Activated B cell treated with CpG ODN at 0.5 μM for 24 hours (primary cell): Measurements from ENCODE around the gene CD55. TPM values are rescaled to one million over a fixed set of nuclear protein-coding genes. Genes with fewer than 3 reads are reported as not detected.

ENCODE experiments used
- ATAC-seq: fragments of 200-7000 bp; cut with Tn5 transposase; one replicate; pipeline ENCODE4 v1.10.0; 2021; ENCODE audit warnings: low read depth, mild to moderate bottlenecking, moderate library complexity
- CTCF ChIA-PET: fragments of 350-600 bp; sonication (Branson Sonifier 250); formaldehyde crosslinking; loops from one replicate; lab custom pipeline; 2021; ENCODE audit warnings: antibody characterized with exemption; lab: Charles Lee
- POLR2A ChIA-PET: fragments of 350-600 bp; sonication (Branson Sonifier 250); formaldehyde crosslinking; loops from one replicate; lab custom pipeline; 2021; ENCODE audit warnings: antibody characterized with exemption; lab: Charles Lee
- DNase-seq: peaks from one replicate; pipeline ENCODE4 v3.0.0; 2022
- H3K27ac Mint-ChIP-seq: one replicate; pipeline ENCODE4 v1.8.0; 2020; ENCODE audit warnings: mixed read lengths
- H3K27me3 Mint-ChIP-seq: one replicate; pipeline ENCODE4 v1.8.0; 2021; ENCODE audit warnings: mixed read lengths
- H3K36me3 Mint-ChIP-seq: one replicate; pipeline ENCODE4 v1.8.0; 2021; ENCODE audit warnings: low read depth, mixed read lengths
- H3K4me1 Mint-ChIP-seq: one replicate; pipeline ENCODE4 v1.8.0; 2021; ENCODE audit warnings: mixed read lengths
- H3K4me3 Mint-ChIP-seq: one replicate; pipeline ENCODE4 v1.8.0; 2020; ENCODE audit warnings: mild to moderate bottlenecking, mixed read lengths
- H3K9me3 Mint-ChIP-seq: one replicate; pipeline ENCODE4 v1.8.0; 2020; ENCODE audit warnings: mixed read lengths
- intact Hi-C: fragments of 100-400 bp; cut with micrococcal nuclease; formaldehyde crosslinking; loops from one replicate; pipeline ENCODE4 v1.15.1; 2024
- total RNA-seq: library from RNA; stranded (reverse); gene quantifications from 2 replicates; pipeline ENCODE4 v1.2.3, GENCODE V29; 2022
- TF ChIP-seq, protein P1 (sequence below): fragments of 200-600 bp; IDR thresholded peaks from one replicate; pipeline ENCODE4 v1.8.0; 2022; ENCODE audit warnings: antibody characterized with exemption, mild to moderate bottlenecking

Gene CD55
- total RNA-seq, 1 donor from 2014 or later = 90.9 TPM

DNA sequence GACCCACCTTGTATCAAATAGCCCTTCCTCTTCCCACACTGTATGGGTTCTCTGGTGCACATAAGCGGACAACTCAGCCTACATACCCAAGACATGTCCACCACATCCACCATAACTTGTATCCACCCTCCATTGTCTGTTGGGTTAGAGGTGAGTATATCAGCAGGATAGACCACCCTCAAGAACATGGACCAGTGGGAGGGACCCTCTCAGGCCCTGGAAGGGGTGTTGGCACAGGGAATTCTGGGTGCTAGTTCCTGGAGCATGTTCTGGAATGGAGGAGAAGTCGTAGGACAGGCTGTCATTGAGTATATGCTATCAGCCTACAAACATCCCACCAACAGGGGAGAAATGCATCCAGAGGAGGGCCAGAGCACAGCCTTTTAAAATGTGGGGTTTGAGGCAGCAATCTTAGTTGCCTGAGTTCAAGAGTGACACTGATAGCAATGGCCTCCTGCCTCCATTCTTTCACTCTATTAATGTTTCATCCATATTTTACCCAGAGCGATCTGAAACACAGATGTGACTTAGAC lies 7.5 kb downstream of the CD55 start:
- TF ChIP-seq, protein P1, sequence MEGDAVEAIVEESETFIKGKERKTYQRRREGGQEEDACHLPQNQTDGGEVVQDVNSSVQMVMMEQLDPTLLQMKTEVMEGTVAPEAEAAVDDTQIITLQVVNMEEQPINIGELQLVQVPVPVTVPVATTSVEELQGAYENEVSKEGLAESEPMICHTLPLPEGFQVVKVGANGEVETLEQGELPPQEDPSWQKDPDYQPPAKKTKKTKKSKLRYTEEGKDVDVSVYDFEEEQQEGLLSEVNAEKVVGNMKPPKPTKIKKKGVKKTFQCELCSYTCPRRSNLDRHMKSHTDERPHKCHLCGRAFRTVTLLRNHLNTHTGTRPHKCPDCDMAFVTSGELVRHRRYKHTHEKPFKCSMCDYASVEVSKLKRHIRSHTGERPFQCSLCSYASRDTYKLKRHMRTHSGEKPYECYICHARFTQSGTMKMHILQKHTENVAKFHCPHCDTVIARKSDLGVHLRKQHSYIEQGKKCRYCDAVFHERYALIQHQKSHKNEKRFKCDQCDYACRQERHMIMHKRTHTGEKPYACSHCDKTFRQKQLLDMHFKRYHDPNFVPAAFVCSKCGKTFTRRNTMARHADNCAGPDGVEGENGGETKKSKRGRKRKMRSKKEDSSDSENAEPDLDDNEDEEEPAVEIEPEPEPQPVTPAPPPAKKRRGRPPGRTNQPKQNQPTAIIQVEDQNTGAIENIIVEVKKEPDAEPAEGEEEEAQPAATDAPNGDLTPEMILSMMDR = no peak
- Mint-ChIP-seq H3K4me3 (no peak overlapping the region), H3K36me3 (peaks cover 71% of the 10 kb centered on the region), H3K4me1 (peaks cover 74% of the 10 kb centered on the region), H3K27ac (peak overlapping the region; percentile 63), H3K9me3 (peaks cover 3% of the 10 kb centered on the region), H3K27me3 (no peaks in the 10 kb centered on the region)
- ATAC-seq (no peak), DNase-seq (no peak)
- CTCF ChIA-PET = no interaction called here
- POLR2A ChIA-PET = interaction anchor here (0.5 to 8.5 kb wide), 2 partner anchors 7 to 402 kb away, joined by 5 to 260 read pairs; partner anchors contain the start of gene CD55
- intact Hi-C loops = no loop called here

DNA sequence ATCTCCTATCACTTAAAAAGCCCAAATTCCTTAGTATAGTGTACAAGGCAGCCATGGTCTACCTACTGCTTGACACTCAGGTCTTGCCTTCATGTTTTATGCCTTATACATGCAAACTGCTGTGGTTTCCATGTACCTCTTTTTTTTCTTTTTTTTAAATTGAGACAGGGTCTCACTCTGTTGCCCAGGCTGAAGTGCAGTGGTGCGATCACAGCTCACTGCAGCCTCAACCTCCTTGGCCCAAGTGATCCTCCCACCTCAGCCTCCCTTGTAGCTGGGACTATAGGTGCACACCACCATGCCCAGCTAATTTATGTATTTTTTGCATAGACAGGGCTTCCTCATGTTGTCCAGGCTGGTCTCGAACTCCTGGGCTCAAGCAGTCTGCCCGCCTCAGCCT lies 8.0 kb downstream of the CD55 start:
- Mint-ChIP-seq H3K36me3 (peaks cover 73% of the 10 kb centered on the region), H3K27me3 (no peaks in the 10 kb centered on the region), H3K4me1 (peaks cover 74% of the 10 kb centered on the region), H3K27ac (peak overlapping the region; percentile 63), H3K9me3 (peaks cover 7% of the 10 kb centered on the region), H3K4me3 (no peak overlapping the region)
- ATAC-seq (no peak), DNase-seq (no peak)
- intact Hi-C loops = no loop called here
- TF ChIP-seq, protein P1 = no peak
- ChIA-PET POLR2A (interaction anchor here (0.5 to 8.5 kb wide), 3 partner anchors 8 to 403 kb away, joined by 4 to 260 read pairs (median 5); partner anchors contain the start of genes CD55 and CR2), CTCF (interaction anchor here (1.2 kb wide), 1 partner anchor 8 kb away, joined by 4 read pairs; the partner anchor contains the start of gene CD55)

DNA sequence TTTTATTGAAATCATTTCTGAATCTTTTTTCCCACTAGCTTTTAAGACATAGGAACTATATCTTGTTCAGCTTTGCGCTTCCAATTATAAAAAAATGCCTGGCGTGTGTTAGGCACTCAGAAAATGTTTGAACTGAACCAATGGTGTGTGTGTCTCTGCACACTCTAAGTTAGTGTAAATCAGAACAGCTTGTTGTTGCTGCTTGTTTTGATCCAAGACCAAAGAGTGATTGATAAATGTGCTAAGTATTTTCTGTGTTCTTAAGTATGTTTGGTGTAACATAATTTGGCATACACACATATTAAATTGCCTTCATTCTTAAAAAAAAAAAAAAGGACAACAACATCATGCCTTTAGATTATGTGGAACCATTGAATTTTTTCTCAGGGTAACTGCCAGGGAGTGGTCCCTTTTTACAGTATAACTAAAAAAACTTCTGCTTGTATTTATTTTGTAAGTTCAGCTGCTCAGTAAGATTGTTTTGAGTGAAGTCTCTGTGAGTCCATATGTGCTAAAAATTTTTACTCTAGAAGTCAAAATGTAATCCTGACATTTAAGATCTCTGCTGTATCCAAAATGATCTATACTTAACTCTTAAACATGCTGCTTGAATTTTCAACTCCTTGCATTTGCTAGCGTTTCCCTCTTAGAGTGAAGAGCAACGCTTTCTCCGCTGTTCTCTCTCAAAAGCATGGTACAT lies 8.7 kb downstream of the CD55 start:
- no peak overlapping the region for H3K4me3 Mint-ChIP-seq
- CTCF ChIA-PET = interaction anchor here (1.2 kb wide), 1 partner anchor 8 kb away, joined by 4 read pairs; the partner anchor contains the start of gene CD55
- peaks cover 76% of the 10 kb centered on the region for H3K36me3 Mint-ChIP-seq
- POLR2A ChIA-PET = interaction anchor here (0.8 to 8.5 kb wide), 2 partner anchors 9 to 124 kb away, joined by 4 to 260 read pairs; partner anchors contain the start of genes CD55 and CR2
- intact Hi-C loops = no loop called here
- peaks cover 8% of the 10 kb centered on the region for H3K9me3 Mint-ChIP-seq
- ATAC-seq (no peak), DNase-seq (no peak)
- H3K4me1 Mint-ChIP-seq = peaks cover 80% of the 10 kb centered on the region
- TF ChIP-seq, protein P1 = no peak
- H3K27me3 Mint-ChIP-seq = no peaks in the 10 kb centered on the region
- H3K27ac Mint-ChIP-seq = peak overlapping the region; percentile 63

DNA sequence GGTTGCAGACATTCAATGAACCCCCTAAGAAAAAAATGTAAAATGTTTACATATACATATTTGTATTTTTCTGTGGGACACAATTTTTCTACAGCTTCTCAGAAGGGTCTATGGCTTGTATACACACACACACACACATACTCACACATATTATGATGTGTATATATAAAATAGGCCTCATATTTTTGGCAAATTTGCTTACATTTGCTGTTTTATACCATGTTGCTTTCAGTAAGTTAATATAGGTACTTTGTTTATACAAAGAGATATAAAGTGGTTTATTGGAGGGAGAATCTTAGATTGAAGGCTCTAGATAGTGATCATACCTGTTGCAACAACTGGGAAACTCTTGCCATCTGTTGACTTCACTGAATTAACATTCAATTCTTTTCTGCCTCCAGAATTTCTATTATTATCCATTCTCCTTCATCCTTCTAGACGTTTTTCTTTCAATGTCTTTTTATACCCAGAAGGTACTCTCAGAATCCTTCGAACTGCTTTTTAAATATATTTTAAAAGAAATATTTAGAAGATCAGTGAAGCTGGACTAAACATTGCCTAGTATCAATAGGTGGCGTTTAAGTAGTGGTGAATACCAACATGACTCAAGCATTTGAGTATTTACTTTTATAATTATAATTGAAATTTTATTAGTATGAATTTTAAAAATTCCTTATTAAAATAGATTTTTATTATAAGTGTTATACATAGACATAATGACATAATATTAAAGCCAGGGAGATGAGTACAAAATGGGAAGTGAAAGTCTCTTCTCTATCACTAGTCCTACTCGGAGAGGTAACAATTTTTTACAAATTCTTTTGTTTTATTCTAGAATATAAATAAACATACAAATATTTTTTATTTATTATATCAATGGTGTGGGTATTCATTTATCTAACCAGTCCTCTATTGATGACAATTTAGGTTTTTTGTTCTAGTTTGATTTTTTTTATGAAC lies 10.2 kb downstream of the CD55 start:
- Mint-ChIP-seq H3K36me3 (peaks cover 75% of the 10 kb centered on the region), H3K4me1 (peaks cover 85% of the 10 kb centered on the region), H3K9me3 (peaks cover 8% of the 10 kb centered on the region), H3K4me3 (no peak overlapping the region), H3K27me3 (no peaks in the 10 kb centered on the region), H3K27ac (peak overlapping the region; percentile 46)
- CTCF ChIA-PET = interaction anchor here (1.8 kb wide), 1 partner anchor 10 kb away, joined by 4 read pairs; the partner anchor contains the start of gene CD55
- TF ChIP-seq, protein P1 = no peak
- POLR2A ChIA-PET = interaction anchor here (8.5 kb wide), 1 partner anchor 10 kb away, joined by 260 read pairs; the partner anchor contains the start of gene CD55
- ATAC-seq (no peak), DNase-seq (no peak)
- intact Hi-C loops = no loop called here
